Activated naive CD4-positive, alpha-beta T cell treated with anti-CD3 and anti-CD28 coated beads, Interleukin-2, amount 50 U/mL, for 24 hours (primary cell): ENCODE data around the gene TRAF3IP3.

Source experiments
- H3K27ac Mint-ChIP-seq: one replicate; pipeline ENCODE4 v1.8.0; 2021; ENCODE audit warnings: mild to moderate bottlenecking, mixed read lengths
- H3K27me3 Mint-ChIP-seq: one replicate; pipeline ENCODE4 v1.8.0; 2021; ENCODE audit warnings: mixed read lengths
- H3K36me3 Mint-ChIP-seq: one replicate; pipeline ENCODE4 v1.8.0; 2021; ENCODE audit warnings: mixed read lengths
- H3K4me1 Mint-ChIP-seq: one replicate; pipeline ENCODE4 v1.8.0; 2021; ENCODE audit warnings: mixed read lengths
- H3K4me3 Mint-ChIP-seq: one replicate; pipeline ENCODE4 v1.8.0; 2021; ENCODE audit warnings: mild to moderate bottlenecking, mixed read lengths
- H3K9me3 Mint-ChIP-seq: one replicate; pipeline ENCODE4 v1.8.0; 2021; ENCODE audit warnings: mixed read lengths

The TRAF3IP3 gene

GRCh38 chr1:209749205-209749604 lies 6.6 kb upstream of the TRAF3IP3 start:
- H3K27me3 Mint-ChIP-seq, result no peaks in the 10 kb centered on the region
- H3K4me1 Mint-ChIP-seq, result peaks cover 74% of the 10 kb centered on the region
- no peaks in the 10 kb centered on the region for H3K36me3 Mint-ChIP-seq
- H3K9me3 Mint-ChIP-seq, result no peaks in the 10 kb centered on the region
- H3K4me3 Mint-ChIP-seq, result peak overlapping the region; percentile 0
- H3K27ac Mint-ChIP-seq, result peak overlapping the region; percentile 56

DNA sequence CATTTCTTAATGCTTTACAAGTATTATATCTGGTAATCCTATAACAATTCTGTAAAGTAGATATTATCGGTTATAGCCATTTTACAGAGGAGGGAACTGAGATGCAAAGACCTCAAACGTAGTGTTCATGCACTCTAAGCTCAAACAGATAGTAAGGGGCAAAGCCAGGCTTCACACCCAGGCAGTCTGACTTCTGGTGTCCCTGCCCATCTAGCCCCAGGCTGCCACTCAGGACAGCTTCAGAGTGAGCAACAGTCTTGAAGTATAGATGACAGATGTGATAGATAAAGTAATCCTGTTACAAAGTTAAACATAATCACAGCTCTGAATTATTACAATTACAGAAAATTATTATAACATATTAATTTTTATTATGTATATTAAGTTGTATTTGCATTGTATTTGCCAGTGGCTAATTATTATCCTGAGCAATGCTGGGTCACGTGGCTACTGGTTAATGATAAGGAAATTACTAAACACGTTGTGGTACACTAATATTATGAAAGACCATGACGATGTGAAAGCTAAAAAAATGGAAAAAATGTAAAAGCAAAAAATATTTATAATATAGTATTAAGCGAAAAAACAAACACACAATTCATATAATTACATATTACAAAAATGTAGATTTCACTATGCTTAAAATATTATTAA lies 6.1 kb upstream of the TRAF3IP3 start:
- peaks cover 76% of the 10 kb centered on the region for H3K4me1 Mint-ChIP-seq
- H3K4me3 Mint-ChIP-seq, result peak overlapping the region; percentile 0
- peak overlapping the region; percentile 56 for H3K27ac Mint-ChIP-seq
- H3K27me3 Mint-ChIP-seq, result no peaks in the 10 kb centered on the region
- no peaks in the 10 kb centered on the region for H3K36me3 Mint-ChIP-seq
- H3K9me3 Mint-ChIP-seq, result no peaks in the 10 kb centered on the region

DNA sequence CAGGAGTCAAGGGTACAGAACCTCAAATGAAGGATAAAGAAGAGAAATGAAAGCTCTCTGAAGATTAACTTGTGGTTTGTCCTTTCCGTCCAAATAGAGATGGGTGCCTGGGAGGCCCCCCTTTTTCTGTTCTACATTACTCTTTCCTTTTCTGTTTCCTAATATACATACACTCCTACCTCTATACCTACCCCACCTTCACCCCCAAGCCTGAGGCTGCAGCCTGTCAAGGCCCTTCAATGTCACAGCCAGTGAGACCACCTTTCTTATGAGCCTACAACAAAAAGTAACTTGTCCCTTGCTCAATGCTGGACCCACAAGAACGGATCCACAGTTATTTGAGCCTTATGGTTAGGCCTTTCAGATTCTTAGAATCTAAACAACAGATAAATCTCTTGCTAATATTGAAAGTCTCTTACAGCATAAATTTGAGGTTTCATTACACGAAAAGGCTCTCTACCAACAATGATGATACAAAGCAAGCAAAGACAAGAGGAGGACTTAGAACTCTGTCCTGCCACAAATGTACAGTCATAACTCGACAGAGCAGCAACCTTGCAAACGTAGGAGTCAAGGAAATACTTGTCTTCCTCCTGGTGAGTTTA lies 4.1 kb upstream of the TRAF3IP3 start:
- Mint-ChIP-seq H3K9me3 (no peaks in the 10 kb centered on the region), H3K4me1 (peaks cover 81% of the 10 kb centered on the region), H3K27me3 (no peaks in the 10 kb centered on the region), H3K4me3 (peak overlapping the region; percentile 79), H3K36me3 (peaks cover 6% of the 10 kb centered on the region), H3K27ac (peak overlapping the region; percentile 98)

DNA sequence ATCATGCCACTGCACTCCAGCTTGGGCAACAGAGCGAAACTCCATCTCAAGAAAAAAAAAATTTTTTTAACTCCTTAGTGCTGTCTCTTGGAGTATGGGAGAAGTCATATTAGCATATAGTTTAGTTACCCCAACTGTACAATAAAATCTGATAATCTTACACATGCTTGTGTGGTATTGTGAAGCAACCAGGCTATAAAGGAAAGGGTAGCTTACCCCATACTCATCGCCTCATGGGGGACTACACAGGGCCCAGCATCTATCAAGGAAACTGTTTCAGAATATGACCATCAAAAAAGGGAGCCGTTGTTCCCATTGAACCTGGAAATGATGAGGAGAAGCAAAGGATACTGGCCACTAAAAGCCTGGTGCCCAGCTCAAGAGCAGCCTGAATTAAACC lies 3.0 kb upstream of the TRAF3IP3 start:
- Mint-ChIP-seq H3K27ac (no peak overlapping the region), H3K27me3 (no peaks in the 10 kb centered on the region), H3K4me1 (peaks cover 72% of the 10 kb centered on the region), H3K4me3 (no peak overlapping the region), H3K9me3 (no peaks in the 10 kb centered on the region), H3K36me3 (peaks cover 6% of the 10 kb centered on the region)

- H3K4me3 Mint-ChIP-seq, result peak overlapping the region; percentile 95
- peak overlapping the region; percentile 94 for H3K27ac Mint-ChIP-seq
- peaks cover 77% of the 10 kb centered on the region for H3K4me1 Mint-ChIP-seq
- H3K9me3 Mint-ChIP-seq, result no peaks in the 10 kb centered on the region
- H3K27me3 Mint-ChIP-seq, result no peaks in the 10 kb centered on the region
- H3K36me3 Mint-ChIP-seq, result peaks cover 13% of the 10 kb centered on the region
These were observed 597 bp upstream of the TRAF3IP3 start for GRCh38 chr1:209755256-209755655.

- H3K27ac Mint-ChIP-seq, result peak overlapping the region; percentile 94
- H3K36me3 Mint-ChIP-seq, result peaks cover 20% of the 10 kb centered on the region
- no peaks in the 10 kb centered on the region for H3K27me3 Mint-ChIP-seq
- H3K4me1 Mint-ChIP-seq, result peaks cover 77% of the 10 kb centered on the region
- H3K4me3 Mint-ChIP-seq, result peak overlapping the region; percentile 95
- H3K9me3 Mint-ChIP-seq, result no peaks in the 10 kb centered on the region
These were observed 977 bp downstream of the TRAF3IP3 start for GRCh38 chr1:209756615-209757445.

DNA sequence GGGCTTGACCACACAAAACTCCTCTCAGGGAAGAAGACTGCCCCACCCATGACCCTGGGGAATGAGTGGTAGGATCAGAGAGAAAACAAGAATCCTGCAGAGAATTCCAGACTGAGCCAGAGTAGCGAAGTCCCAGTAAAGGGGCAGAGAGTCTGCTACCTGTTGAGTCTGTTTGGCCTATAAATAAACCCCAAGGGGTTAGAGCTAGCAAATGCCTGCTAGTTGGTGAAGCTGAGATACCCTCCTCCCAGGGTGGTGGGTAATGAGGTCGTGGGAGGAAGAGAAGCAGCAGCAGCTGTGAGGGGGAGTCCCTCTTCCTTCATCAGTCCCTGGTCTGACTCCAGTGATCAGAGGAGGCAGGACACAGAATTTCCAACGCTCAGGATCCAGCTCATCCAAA lies 2.5 kb downstream of the TRAF3IP3 start:
- H3K36me3 Mint-ChIP-seq, result peaks cover 30% of the 10 kb centered on the region
- H3K4me3 Mint-ChIP-seq, result peak overlapping the region; percentile 95
- H3K27me3 Mint-ChIP-seq, result no peaks in the 10 kb centered on the region
- peaks cover 81% of the 10 kb centered on the region for H3K4me1 Mint-ChIP-seq
- H3K27ac Mint-ChIP-seq, result peak overlapping the region; percentile 94
- no peaks in the 10 kb centered on the region for H3K9me3 Mint-ChIP-seq

GRCh38 chr1:209759829-209760359 lies 4.0 kb downstream of the TRAF3IP3 start:
- Mint-ChIP-seq H3K27me3 (no peaks in the 10 kb centered on the region), H3K36me3 (peaks cover 36% of the 10 kb centered on the region), H3K9me3 (no peaks in the 10 kb centered on the region), H3K27ac (peak overlapping the region; percentile 94), H3K4me1 (peaks cover 82% of the 10 kb centered on the region), H3K4me3 (peak overlapping the region; percentile 65)

DNA sequence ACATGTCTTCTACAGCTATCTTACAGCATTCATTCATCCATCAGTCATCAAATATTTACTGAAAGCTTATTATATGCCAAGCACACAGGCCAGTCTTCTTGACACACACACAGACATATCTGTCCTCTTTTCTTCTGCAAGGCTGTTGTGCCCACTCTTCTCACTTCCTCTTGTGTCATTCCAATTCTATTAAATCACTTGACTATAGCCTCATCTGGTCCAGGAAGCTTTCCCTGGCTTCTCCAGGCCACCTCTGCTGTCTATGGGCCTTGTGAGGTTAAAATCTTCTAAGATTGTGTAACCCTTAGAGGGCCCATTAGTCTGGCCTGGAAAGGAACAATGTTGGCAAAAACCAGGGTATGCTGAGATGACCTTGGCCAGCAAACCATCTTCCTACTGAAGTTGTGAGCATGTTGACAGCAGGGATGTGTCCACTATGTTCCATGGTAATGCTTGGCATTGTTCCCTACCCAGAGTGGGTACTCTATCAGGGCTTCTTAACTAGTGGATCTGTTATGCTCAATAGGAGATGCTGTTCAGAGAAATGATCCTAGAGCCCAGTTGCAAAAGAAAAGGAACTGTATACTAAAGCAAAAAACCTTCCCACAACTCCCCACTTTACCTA lies 5.3 kb downstream of the TRAF3IP3 start:
- Mint-ChIP-seq H3K4me1 (peaks cover 82% of the 10 kb centered on the region), H3K27ac (peak overlapping the region; percentile 95), H3K27me3 (no peaks in the 10 kb centered on the region), H3K4me3 (peak overlapping the region; percentile 60), H3K9me3 (no peaks in the 10 kb centered on the region), H3K36me3 (peaks cover 33% of the 10 kb centered on the region)

DNA sequence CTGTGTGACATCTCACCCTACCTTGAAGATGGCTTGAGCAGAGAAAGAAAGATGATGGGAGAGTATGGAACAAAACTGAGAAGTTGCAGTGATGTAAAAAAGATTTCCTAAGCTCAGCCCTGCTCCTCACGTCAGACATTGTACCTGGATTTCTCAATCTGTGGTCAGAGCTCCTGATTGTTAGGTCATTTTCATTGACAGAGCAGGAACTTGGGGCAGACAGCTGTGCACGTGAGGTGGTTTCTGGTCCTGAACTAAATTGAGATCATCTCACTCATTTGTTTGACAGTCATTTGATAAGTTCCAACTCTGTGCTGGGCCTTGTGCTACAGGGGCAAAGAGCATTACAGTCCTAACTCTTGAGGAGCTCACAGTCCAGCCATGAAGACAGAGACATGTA lies 10.2 kb downstream of the TRAF3IP3 start:
- H3K9me3 Mint-ChIP-seq, result no peaks in the 10 kb centered on the region
- H3K36me3 Mint-ChIP-seq, result peaks cover 34% of the 10 kb centered on the region
- H3K4me3 Mint-ChIP-seq, result peak overlapping the region; percentile 76
- H3K27me3 Mint-ChIP-seq, result no peaks in the 10 kb centered on the region
- peak overlapping the region; percentile 95 for H3K27ac Mint-ChIP-seq
- peaks cover 78% of the 10 kb centered on the region for H3K4me1 Mint-ChIP-seq

DNA sequence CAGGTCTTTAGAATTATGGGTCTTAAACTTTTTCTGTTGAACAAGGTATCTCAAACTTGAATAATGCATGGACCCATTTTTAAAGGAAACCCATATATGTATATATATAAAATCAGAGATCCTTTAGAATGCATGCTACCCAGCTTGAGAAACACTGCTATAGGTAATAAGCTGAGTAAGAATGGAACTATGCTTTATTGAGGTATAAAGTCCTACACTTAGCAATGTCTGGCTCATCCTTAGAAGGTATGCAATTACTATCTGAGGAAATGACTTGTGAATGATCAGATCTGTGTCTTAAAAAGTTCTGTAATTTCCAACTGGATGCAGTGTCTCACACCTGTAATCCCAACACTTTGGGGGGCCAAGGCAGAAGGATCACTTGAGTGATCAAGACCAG lies 11.2 kb downstream of the TRAF3IP3 start:
- H3K27me3 Mint-ChIP-seq, result no peaks in the 10 kb centered on the region
- peaks cover 26% of the 10 kb centered on the region for H3K36me3 Mint-ChIP-seq

GRCh38 chr1:209767706-209768105 lies 11.9 kb downstream of the TRAF3IP3 start:
- no peak overlapping the region for H3K4me3 Mint-ChIP-seq
- no peak overlapping the region for H3K27ac Mint-ChIP-seq
- peaks cover 61% of the 10 kb centered on the region for H3K4me1 Mint-ChIP-seq
- H3K27me3 Mint-ChIP-seq, result no peaks in the 10 kb centered on the region
- H3K36me3 Mint-ChIP-seq, result peaks cover 26% of the 10 kb centered on the region
- no peaks in the 10 kb centered on the region for H3K9me3 Mint-ChIP-seq

More for the DNA sequence above, 11.2 kb downstream of the TRAF3IP3 start:
- Mint-ChIP-seq H3K27ac (peak overlapping the region; percentile 95), H3K4me3 (no peak overlapping the region), H3K4me1 (peaks cover 68% of the 10 kb centered on the region), H3K9me3 (no peaks in the 10 kb centered on the region)

DNA sequence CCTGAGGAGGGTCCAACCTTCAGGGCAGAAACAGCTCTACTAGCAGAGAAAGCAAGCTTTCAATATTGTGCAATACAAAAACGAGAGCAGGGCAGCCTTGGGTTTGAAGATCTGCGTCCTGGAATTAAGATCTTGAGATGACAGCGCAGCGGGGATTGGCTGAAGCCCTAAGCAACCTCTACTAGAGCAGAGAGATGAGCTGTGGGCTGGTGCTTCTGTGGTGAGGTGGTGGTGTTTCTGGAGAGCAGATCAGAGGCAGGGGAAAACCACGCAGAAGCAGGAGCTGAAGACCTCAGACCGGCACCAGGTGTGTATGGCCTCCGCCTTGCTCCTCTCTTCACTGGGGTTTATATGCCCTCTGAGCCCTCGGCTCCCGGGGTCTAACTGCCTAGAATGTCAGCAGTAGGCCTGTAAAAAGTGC lies 12.5 kb downstream of the TRAF3IP3 start:
- Mint-ChIP-seq H3K4me1 (peaks cover 55% of the 10 kb centered on the region), H3K36me3 (peaks cover 25% of the 10 kb centered on the region), H3K27me3 (no peaks in the 10 kb centered on the region), H3K27ac (no peak overlapping the region), H3K9me3 (no peaks in the 10 kb centered on the region), H3K4me3 (no peak overlapping the region)

GRCh38 chr1:209769171-209769904 lies 13.5 kb downstream of the TRAF3IP3 start:
- no peaks in the 10 kb centered on the region for H3K9me3 Mint-ChIP-seq
- H3K4me1 Mint-ChIP-seq, result peaks cover 45% of the 10 kb centered on the region
- H3K27me3 Mint-ChIP-seq, result no peaks in the 10 kb centered on the region
- H3K36me3 Mint-ChIP-seq, result peaks cover 21% of the 10 kb centered on the region
- H3K4me3 Mint-ChIP-seq, result no peak overlapping the region
- no peak overlapping the region for H3K27ac Mint-ChIP-seq

- H3K27ac Mint-ChIP-seq, result no peak overlapping the region
- H3K4me3 Mint-ChIP-seq, result no peak overlapping the region
- H3K9me3 Mint-ChIP-seq, result no peaks in the 10 kb centered on the region
- peaks cover 26% of the 10 kb centered on the region for H3K36me3 Mint-ChIP-seq
- H3K4me1 Mint-ChIP-seq, result peaks cover 42% of the 10 kb centered on the region
- no peaks in the 10 kb centered on the region for H3K27me3 Mint-ChIP-seq
These were observed 14.1 kb downstream of the TRAF3IP3 start for GRCh38 chr1:209769971-209770370.
